CD4-positive, CD25-positive, alpha-beta regulatory T cell (primary cell): ENCODE results near the gene ZBTB8OS. TPM values are rescaled to one million over a fixed set of nuclear protein-coding genes. Genes with fewer than 3 reads are reported as not detected.

Experiments
- ATAC-seq, 2 donors: fragments of 150-1000 bp; cut with Tn5 transposase; one replicate each; pipeline ENCODE4 v1.10.0; 2021; ENCODE audit warnings: low read depth in 2 of 2, moderate number of reproducible peaks in 2 of 2, moderate library complexity in 1 of 2
- DNase-seq, 3 donors: peaks; one replicate each; pipeline versions ENCODE4 v3.0.0 to v3.0.0-alpha.2; 2012 to 2022; ENCODE audit warnings: mixed read lengths in 1 of 3
- H3K27ac ChIP-seq: one replicate; pipeline ENCODE4 v1.7.0; 2013; ENCODE audit warnings: mild to moderate bottlenecking, low read length; ENCODE audit not compliant: insufficient read depth, poor library complexity, severe bottlenecking
- H3K27me3 ChIP-seq: one replicate; pipeline ENCODE4 v1.7.0; 2013; ENCODE audit warnings: low read length; ENCODE audit not compliant: control insufficient read depth, insufficient read depth
- H3K36me3 ChIP-seq: one replicate; pipeline ENCODE4 v1.7.0; 2013; ENCODE audit warnings: mild to moderate bottlenecking, low read length, moderate library complexity; ENCODE audit not compliant: control insufficient read depth, insufficient read depth
- H3K4me1 ChIP-seq: 2 replicates; pipeline ENCODE4 v1.7.0; 2013; ENCODE audit warnings: mild to moderate bottlenecking, low read length; ENCODE audit not compliant: insufficient read depth, control insufficient read depth, poor library complexity, severe bottlenecking
- H3K4me3 ChIP-seq: one replicate; pipeline ENCODE4 v1.7.0; 2013; ENCODE audit warnings: low read depth, mild to moderate bottlenecking, low read length, moderate library complexity
- H3K9me3 ChIP-seq, 2 experiments: 1 replicate in 1 of 2; 2 replicates in 1 of 2; pipeline ENCODE4 v1.7.0; 2013; ENCODE audit warnings: low read length in 2 of 2, mild to moderate bottlenecking in 1 of 2, moderate library complexity in 1 of 2; ENCODE audit not compliant: control insufficient read depth in 2 of 2
- H3K27ac Mint-ChIP-seq, 3 donors: one replicate each; pipeline ENCODE4 v1.8.0; 2020 to 2022; ENCODE audit warnings: mild to moderate bottlenecking in 3 of 3, mixed read lengths in 3 of 3, moderate library complexity in 2 of 3
- H3K27me3 Mint-ChIP-seq: one replicate; pipeline ENCODE4 v1.8.0; 2022; ENCODE audit warnings: mild to moderate bottlenecking, mixed read lengths
- H3K36me3 Mint-ChIP-seq: one replicate; pipeline ENCODE4 v1.8.0; 2020; ENCODE audit warnings: mixed read lengths
- H3K4me1 Mint-ChIP-seq, 4 donors: one replicate each; pipeline ENCODE4 v1.8.0; 2020 to 2022; ENCODE audit warnings: mixed read lengths in 4 of 4, mild to moderate bottlenecking in 1 of 4
- H3K4me3 Mint-ChIP-seq, 4 donors: one replicate each; pipeline ENCODE4 v1.8.0; 2020 to 2022; ENCODE audit warnings: mild to moderate bottlenecking in 4 of 4, mixed read lengths in 4 of 4, moderate library complexity in 3 of 4
- H3K9me3 Mint-ChIP-seq, 7 donors: one replicate each; pipeline ENCODE4 v1.8.0; 2020 to 2022; ENCODE audit warnings: mixed read lengths in 7 of 7, mild to moderate bottlenecking in 3 of 7, moderate library complexity in 2 of 7
- polyA plus RNA-seq, 4 donors: library from polyadenylated mRNA; unstranded; fragments of 300-500 nt; fragmentation: Illumina TruSeq; gene quantifications; one replicate each; pipeline ENCODE4 v1.2.3, GENCODE V29; 2021
- total RNA-seq: library from RNA; stranded (reverse); gene quantifications from one replicate; pipeline ENCODE4 v1.2.3, GENCODE V29; 2022

The ZBTB8OS gene
- total and polyA plus RNA-seq, 5 donors from 2014 or later = 40.8 to 117 (median 79.4) TPM

- no peak overlapping the region for H3K27ac ChIP-seq
- Mint-ChIP-seq H3K27ac (no peak overlapping the region), H3K36me3 (no peaks in the 10 kb centered on the region), H3K4me1 (no peaks in the 10 kb centered on the region), H3K9me3 (no peaks in the 10 kb centered on the region), H3K4me3 (no peak overlapping the region), H3K27me3 (peaks cover 7% of the 10 kb centered on the region)
- no peaks in the 10 kb centered on the region for H3K36me3 ChIP-seq
- ATAC-seq (no peak), DNase-seq (no peak)
- H3K4me3 ChIP-seq = no peak overlapping the region
- H3K27me3 ChIP-seq = no peaks in the 10 kb centered on the region
- no peaks in the 10 kb centered on the region for H3K4me1 ChIP-seq
- no peaks in the 10 kb centered on the region for H3K9me3 ChIP-seq
Measured at GRCh38 chr1:32600034-32600433, 50.3 kb downstream of the ZBTB8OS start.

GRCh38 chr1:32592943-32593342, 57.4 kb downstream of the ZBTB8OS start:
- Histone ChIP-seq H3K4me3 (no peak overlapping the region), H3K9me3 (no peaks in the 10 kb centered on the region), H3K4me1 (no peaks in the 10 kb centered on the region), H3K27me3 (no peaks in the 10 kb centered on the region), H3K36me3 (no peaks in the 10 kb centered on the region), H3K27ac (no peak overlapping the region)
- Mint-ChIP-seq H3K9me3 (no peaks in the 10 kb centered on the region), H3K4me1 (no peaks in the 10 kb centered on the region), H3K27me3 (peaks cover 12% of the 10 kb centered on the region), H3K4me3 (no peak overlapping the region), H3K36me3 (no peaks in the 10 kb centered on the region), H3K27ac (no peak overlapping the region)
- ATAC-seq (no peak), DNase-seq (no peak)

DNA sequence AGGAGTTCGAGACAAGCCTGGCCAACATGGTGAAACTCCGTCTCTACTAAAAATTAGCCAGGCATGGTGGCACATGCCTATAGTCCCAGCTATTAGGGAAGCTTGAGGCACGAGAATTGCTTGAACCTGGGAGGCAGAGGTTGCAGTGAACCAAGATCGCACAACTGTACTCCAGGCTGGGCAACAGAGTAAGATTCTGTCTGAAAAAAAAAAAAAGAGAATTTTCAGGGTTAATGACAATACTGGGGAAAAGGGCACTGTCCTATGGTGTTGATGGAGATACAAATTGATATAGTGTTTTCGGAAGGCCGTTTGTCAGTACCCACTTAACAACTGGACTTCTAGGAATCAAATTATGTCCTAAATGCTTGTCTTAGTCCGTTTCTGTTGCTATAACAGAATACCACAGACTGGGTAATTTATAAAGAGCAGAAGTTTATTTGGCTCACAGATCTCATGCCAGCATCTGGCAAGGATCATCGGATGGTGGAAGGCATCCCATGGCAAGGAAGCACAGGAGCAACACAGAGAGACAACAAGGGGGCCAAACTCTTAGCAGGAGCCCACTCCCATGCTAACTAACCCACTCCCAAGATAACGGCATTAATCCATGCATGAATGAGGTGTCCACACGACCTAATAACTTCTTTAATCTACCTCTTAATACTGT, 69.9 kb downstream of the ZBTB8OS start:
- no peak overlapping the region for H3K4me3 ChIP-seq
- Mint-ChIP-seq H3K4me1 (no peaks in the 10 kb centered on the region), H3K9me3 (no peaks in the 10 kb centered on the region), H3K4me3 (no peak overlapping the region), H3K27me3 (peaks cover 14% of the 10 kb centered on the region), H3K36me3 (no peaks in the 10 kb centered on the region), H3K27ac (no peak overlapping the region)
- no peaks in the 10 kb centered on the region for H3K9me3 ChIP-seq
- H3K27ac ChIP-seq = no peak overlapping the region
- H3K4me1 ChIP-seq = no peaks in the 10 kb centered on the region
- H3K36me3 ChIP-seq = no peaks in the 10 kb centered on the region
- no peak for ATAC-seq
- peak in 1 of 3 donors; percentile 1 for DNase-seq
- no peaks in the 10 kb centered on the region for H3K27me3 ChIP-seq

Other genes starting within 250 kb of the ZBTB8OS start
- gene ZBTB8B, start 185.5 kb downstream of the ZBTB8OS start, total RNA-seq = not detected
- gene ZBTB8B, start 185.5 kb downstream of the ZBTB8OS start, polyA plus RNA-seq = not detected
- gene ZBTB8A, start 111.1 kb downstream of the ZBTB8OS start, total RNA-seq = 0.12 TPM
- not detected for gene ZBTB8A, start 111.1 kb downstream of the ZBTB8OS start, polyA plus RNA-seq
- gene RBBP4, start 658 bp upstream of the ZBTB8OS start, total RNA-seq = 139 TPM
- gene RBBP4, start 658 bp upstream of the ZBTB8OS start, polyA plus RNA-seq = 100 to 1,000 TPM; 256 to 312 (median 288) TPM
- gene SYNC, start 52.2 kb upstream of the ZBTB8OS start, total RNA-seq = not detected
- not detected for gene SYNC, start 52.2 kb upstream of the ZBTB8OS start, polyA plus RNA-seq
- 111 TPM for gene YARS1, start 166.8 kb upstream of the ZBTB8OS start, total RNA-seq
- 10 to 100 TPM; 47.3 to 68.9 (median 55.8) TPM for gene YARS1, start 166.8 kb upstream of the ZBTB8OS start, polyA plus RNA-seq
- 55.1 TPM for gene S100PBP, start 167.1 kb upstream of the ZBTB8OS start, total RNA-seq
- 10 to 100 TPM; 11.5 to 12.3 (median 12.3) TPM for gene S100PBP, start 167.1 kb upstream of the ZBTB8OS start, polyA plus RNA-seq
- not detected for gene FNDC5, start 220.4 kb upstream of the ZBTB8OS start, total RNA-seq
- not detected for gene FNDC5, start 220.4 kb upstream of the ZBTB8OS start, polyA plus RNA-seq
- gene HPCA, start 235.9 kb upstream of the ZBTB8OS start, total RNA-seq = not detected
- not detected for gene HPCA, start 235.9 kb upstream of the ZBTB8OS start, polyA plus RNA-seq